Progenitor cell of endocrine pancreas (in vitro differentiated cells): Measurements from ENCODE around the gene AP1B1. TPM values are rescaled to one million over a fixed set of nuclear protein-coding genes. Genes with fewer than 3 reads are reported as not detected.

Experiments
- DNase-seq: peaks from one replicate; pipeline ENCODE4 v3.0.0; 2021; ENCODE audit warnings: low spot score; ENCODE audit not compliant: unreplicated experiment
- H3K27ac Mint-ChIP-seq: 2 replicates; pipeline ENCODE4 v1.8.0; 2021; ENCODE audit warnings: mild to moderate bottlenecking, moderate library complexity, mixed read lengths
- H3K27me3 Mint-ChIP-seq: 2 replicates; pipeline ENCODE4 v1.8.0; 2021; ENCODE audit warnings: mixed read lengths
- H3K36me3 Mint-ChIP-seq: 2 replicates; pipeline ENCODE4 v1.8.0; 2022; ENCODE audit warnings: mixed read lengths; ENCODE audit not compliant: insufficient read depth
- H3K4me1 Mint-ChIP-seq: 2 replicates; pipeline ENCODE4 v1.8.0; 2021; ENCODE audit warnings: low read depth, mixed read lengths
- H3K4me3 Mint-ChIP-seq: 2 replicates; pipeline ENCODE4 v1.8.0; 2021; ENCODE audit warnings: low read depth, mild to moderate bottlenecking, moderate library complexity, mixed read lengths
- H3K9me3 Mint-ChIP-seq: 2 replicates; pipeline ENCODE4 v1.8.0; 2021; ENCODE audit warnings: low read depth, mixed read lengths
- total RNA-seq: library from RNA; stranded (reverse); gene quantifications from 2 replicates; pipeline ENCODE4 v1.2.1, GENCODE V29; 2021
- TF ChIP-seq, protein P1 (sequence below): fragments of 200-600 bp; sonication (generic); IDR thresholded peaks from one replicate; pipeline ENCODE4 v1.5.0; 2021; ENCODE audit warnings: antibody characterized with exemption, mild to moderate bottlenecking; ENCODE audit not compliant: unreplicated experiment

AP1B1 gene
- total RNA-seq, 1 donor from 2014 or later: 59.6 TPM

DNA sequence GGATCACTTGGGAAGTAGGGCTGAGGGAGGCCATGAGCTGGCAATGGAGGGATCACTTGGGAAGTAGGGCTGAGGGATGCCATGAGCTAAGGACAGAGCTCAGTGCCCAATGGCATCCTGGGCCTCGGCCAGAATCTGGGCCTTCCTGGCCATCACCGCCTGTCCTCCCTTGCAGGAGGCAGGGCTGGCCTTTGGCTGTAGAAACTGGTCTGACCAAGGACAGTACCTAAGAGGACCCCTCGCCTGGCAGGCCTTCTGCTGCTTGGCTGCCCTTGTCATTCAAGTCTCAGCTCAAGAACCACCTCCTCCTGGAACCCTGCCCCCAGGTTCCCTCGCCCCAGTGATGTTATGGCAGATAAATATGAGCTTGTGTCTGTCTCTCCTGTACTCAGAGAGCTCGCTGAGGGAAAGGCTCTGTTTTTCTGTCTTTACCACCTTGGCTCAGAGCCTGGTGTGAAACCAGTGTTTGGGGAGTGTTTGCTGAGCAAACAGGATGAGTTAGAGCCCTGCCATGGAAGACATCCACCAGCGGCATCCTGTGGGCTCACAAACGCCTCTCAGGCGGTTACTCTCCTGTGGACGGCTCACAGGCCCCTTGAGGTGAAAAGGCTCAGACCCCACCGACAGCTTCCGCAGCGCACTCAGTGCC is 53.5 kb downstream of the AP1B1 start:
- no peak for DNase-seq
- Mint-ChIP-seq H3K4me3 (no peak overlapping the region), H3K9me3 (no peaks in the 10 kb centered on the region), H3K27me3 (no peaks in the 10 kb centered on the region), H3K27ac (no peak overlapping the region), H3K4me1 (no peaks in the 10 kb centered on the region), H3K36me3 (peaks cover 24% of the 10 kb centered on the region)
- TF ChIP-seq, protein P1, sequence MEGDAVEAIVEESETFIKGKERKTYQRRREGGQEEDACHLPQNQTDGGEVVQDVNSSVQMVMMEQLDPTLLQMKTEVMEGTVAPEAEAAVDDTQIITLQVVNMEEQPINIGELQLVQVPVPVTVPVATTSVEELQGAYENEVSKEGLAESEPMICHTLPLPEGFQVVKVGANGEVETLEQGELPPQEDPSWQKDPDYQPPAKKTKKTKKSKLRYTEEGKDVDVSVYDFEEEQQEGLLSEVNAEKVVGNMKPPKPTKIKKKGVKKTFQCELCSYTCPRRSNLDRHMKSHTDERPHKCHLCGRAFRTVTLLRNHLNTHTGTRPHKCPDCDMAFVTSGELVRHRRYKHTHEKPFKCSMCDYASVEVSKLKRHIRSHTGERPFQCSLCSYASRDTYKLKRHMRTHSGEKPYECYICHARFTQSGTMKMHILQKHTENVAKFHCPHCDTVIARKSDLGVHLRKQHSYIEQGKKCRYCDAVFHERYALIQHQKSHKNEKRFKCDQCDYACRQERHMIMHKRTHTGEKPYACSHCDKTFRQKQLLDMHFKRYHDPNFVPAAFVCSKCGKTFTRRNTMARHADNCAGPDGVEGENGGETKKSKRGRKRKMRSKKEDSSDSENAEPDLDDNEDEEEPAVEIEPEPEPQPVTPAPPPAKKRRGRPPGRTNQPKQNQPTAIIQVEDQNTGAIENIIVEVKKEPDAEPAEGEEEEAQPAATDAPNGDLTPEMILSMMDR: no peak

DNA sequence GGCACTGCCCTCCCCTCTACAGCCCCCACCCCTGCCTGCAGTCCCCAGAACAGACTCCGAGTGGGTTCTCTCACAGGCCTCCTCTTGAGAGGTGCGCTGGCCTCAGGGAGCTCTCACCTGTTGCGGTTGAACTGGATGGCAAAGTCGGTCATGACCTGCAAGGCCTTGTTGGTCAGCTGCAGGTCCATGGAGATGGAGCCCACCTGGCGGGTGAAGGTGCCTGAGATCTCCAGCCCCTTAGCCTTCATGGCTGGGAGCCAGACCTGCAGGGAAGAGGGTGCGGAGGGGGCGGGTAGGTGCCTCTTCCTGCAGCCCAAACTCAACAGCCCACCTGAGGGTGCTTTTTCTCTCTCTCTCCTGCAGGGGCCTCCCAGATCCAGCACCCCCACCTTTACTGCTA is 54.2 kb downstream of the AP1B1 start:
- Mint-ChIP-seq H3K36me3 (peaks cover 22% of the 10 kb centered on the region), H3K27me3 (no peaks in the 10 kb centered on the region)
- no peak for DNase-seq

DNA sequence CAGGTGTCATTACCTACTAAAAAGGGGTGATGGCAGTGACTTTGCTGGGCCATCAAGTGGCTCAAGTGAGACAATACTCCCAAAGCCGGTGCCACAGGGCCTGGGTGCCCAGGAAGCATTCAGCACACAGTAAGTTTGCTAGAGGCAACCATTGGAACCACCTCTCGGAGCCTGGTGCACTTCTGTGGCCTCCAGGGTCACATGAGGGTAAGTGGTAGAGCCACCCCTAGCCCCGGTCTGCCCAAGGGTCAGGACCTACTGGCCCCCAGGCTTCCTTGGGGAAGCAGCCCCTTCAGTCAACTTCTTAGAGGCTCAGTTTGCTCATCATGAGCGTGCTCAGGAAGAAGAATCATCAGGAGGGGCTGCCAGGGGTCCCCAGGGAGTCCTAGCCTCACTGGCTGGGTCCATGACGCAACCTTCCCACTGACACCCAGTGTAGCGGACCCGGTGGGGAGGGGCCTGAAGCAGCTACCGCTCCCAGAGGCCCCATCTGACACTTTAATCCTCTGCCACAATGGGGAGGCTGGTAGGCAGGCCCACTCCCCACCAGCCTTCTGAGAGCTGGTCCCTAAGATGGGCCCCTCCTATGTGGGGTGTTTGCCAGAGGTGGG is 55.4 kb downstream of the AP1B1 start:
- H3K27ac Mint-ChIP-seq: no peak overlapping the region
- H3K4me1 Mint-ChIP-seq: no peaks in the 10 kb centered on the region
- H3K9me3 Mint-ChIP-seq: no peaks in the 10 kb centered on the region
- H3K27me3 Mint-ChIP-seq: no peaks in the 10 kb centered on the region
- TF ChIP-seq, protein P1: no peak
- peaks cover 19% of the 10 kb centered on the region for H3K36me3 Mint-ChIP-seq
- DNase-seq: no peak
- no peak overlapping the region for H3K4me3 Mint-ChIP-seq

More for the DNA sequence above, 54.2 kb downstream of the AP1B1 start:
- H3K9me3 Mint-ChIP-seq: no peaks in the 10 kb centered on the region
- no peaks in the 10 kb centered on the region for H3K4me1 Mint-ChIP-seq
- H3K27ac Mint-ChIP-seq: no peak overlapping the region
- H3K4me3 Mint-ChIP-seq: no peak overlapping the region
- TF ChIP-seq, protein P1: no peak

- H3K9me3 Mint-ChIP-seq: no peaks in the 10 kb centered on the region
- TF ChIP-seq, protein P1: no peak
- no peak overlapping the region for H3K27ac Mint-ChIP-seq
- no peaks in the 10 kb centered on the region for H3K4me1 Mint-ChIP-seq
- H3K36me3 Mint-ChIP-seq: peaks cover 16% of the 10 kb centered on the region
- no peaks in the 10 kb centered on the region for H3K27me3 Mint-ChIP-seq
- DNase-seq: no peak
- no peak overlapping the region for H3K4me3 Mint-ChIP-seq
Measured at GRCh38 chr22:29331658-29332300, 56.6 kb downstream of the AP1B1 start.

GRCh38 chr22:29331213-29331612 is 57.2 kb downstream of the AP1B1 start:
- H3K9me3 Mint-ChIP-seq: no peaks in the 10 kb centered on the region
- no peak overlapping the region for H3K27ac Mint-ChIP-seq
- TF ChIP-seq, protein P1: no peak
- no peak overlapping the region for H3K4me3 Mint-ChIP-seq
- no peaks in the 10 kb centered on the region for H3K4me1 Mint-ChIP-seq
- no peak for DNase-seq
- H3K27me3 Mint-ChIP-seq: no peaks in the 10 kb centered on the region
- H3K36me3 Mint-ChIP-seq: peaks cover 16% of the 10 kb centered on the region
